HL-60 (cell line): ENCODE measurements around the gene SLC17A8.

Source experiments
- GABPA ChIP-seq: IDR thresholded peaks from 2 replicates; pipeline ENCODE4 v1.6.1; 2012; ENCODE audit warnings: low read depth
- POLR2AphosphoS5 ChIP-seq: IDR thresholded peaks from 2 replicates; pipeline ENCODE4 v1.6.1; 2012; ENCODE audit warnings: low read depth
- REST ChIP-seq: IDR thresholded peaks from 2 replicates; pipeline ENCODE4 v1.6.1; 2012; ENCODE audit warnings: low read depth; ENCODE audit not compliant: insufficient replicate concordance
- TF ChIP-seq, protein P1 (sequence below): IDR thresholded peaks from one replicate; pipeline ENCODE4 v1.5.1; 2011; ENCODE audit warnings: low read length, control low read depth, inconsistent platforms; ENCODE audit not compliant: insufficient read depth

GRCh38 chr12:100463661-100464060 lies 106.8 kb downstream of the SLC17A8 start:
- TF ChIP-seq, protein P1, sequence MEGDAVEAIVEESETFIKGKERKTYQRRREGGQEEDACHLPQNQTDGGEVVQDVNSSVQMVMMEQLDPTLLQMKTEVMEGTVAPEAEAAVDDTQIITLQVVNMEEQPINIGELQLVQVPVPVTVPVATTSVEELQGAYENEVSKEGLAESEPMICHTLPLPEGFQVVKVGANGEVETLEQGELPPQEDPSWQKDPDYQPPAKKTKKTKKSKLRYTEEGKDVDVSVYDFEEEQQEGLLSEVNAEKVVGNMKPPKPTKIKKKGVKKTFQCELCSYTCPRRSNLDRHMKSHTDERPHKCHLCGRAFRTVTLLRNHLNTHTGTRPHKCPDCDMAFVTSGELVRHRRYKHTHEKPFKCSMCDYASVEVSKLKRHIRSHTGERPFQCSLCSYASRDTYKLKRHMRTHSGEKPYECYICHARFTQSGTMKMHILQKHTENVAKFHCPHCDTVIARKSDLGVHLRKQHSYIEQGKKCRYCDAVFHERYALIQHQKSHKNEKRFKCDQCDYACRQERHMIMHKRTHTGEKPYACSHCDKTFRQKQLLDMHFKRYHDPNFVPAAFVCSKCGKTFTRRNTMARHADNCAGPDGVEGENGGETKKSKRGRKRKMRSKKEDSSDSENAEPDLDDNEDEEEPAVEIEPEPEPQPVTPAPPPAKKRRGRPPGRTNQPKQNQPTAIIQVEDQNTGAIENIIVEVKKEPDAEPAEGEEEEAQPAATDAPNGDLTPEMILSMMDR = no peak
- no peak for TF ChIP-seq POLR2AphosphoS5
- no peak for TF ChIP-seq GABPA
- TF ChIP-seq REST = no peak
